Measurements from ENCODE around the gene TBC1D30.

Gene TBC1D30

DNA sequence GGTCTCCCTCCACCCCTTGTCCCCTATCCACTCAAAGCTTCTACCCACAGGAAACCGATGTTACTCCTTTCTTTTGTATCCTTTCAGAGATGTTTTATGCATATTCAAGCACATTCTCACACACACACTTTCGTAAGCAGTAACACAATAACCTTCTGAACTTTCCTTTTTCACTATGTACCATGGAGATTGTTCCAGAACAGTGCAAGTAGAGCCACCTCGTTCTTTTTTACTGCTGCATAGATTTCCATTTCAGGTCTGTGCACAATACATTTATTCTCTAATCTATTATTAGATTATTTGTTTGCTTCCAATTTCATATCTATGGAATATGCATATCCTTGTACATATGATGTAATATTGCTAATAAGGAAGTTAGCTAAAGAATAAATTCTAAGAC, 60.3 kb downstream of the TBC1D30 start:
- no peak for TF ChIP-seq ZFX (IDR thresholded peaks at IDR 0.05)
- TF ChIP-seq, protein P1, sequence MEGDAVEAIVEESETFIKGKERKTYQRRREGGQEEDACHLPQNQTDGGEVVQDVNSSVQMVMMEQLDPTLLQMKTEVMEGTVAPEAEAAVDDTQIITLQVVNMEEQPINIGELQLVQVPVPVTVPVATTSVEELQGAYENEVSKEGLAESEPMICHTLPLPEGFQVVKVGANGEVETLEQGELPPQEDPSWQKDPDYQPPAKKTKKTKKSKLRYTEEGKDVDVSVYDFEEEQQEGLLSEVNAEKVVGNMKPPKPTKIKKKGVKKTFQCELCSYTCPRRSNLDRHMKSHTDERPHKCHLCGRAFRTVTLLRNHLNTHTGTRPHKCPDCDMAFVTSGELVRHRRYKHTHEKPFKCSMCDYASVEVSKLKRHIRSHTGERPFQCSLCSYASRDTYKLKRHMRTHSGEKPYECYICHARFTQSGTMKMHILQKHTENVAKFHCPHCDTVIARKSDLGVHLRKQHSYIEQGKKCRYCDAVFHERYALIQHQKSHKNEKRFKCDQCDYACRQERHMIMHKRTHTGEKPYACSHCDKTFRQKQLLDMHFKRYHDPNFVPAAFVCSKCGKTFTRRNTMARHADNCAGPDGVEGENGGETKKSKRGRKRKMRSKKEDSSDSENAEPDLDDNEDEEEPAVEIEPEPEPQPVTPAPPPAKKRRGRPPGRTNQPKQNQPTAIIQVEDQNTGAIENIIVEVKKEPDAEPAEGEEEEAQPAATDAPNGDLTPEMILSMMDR (conservative IDR thresholded peaks at IDR 0.05), result no peak
- no peak overlapping the region for H3K27ac ChIP-seq

DNA sequence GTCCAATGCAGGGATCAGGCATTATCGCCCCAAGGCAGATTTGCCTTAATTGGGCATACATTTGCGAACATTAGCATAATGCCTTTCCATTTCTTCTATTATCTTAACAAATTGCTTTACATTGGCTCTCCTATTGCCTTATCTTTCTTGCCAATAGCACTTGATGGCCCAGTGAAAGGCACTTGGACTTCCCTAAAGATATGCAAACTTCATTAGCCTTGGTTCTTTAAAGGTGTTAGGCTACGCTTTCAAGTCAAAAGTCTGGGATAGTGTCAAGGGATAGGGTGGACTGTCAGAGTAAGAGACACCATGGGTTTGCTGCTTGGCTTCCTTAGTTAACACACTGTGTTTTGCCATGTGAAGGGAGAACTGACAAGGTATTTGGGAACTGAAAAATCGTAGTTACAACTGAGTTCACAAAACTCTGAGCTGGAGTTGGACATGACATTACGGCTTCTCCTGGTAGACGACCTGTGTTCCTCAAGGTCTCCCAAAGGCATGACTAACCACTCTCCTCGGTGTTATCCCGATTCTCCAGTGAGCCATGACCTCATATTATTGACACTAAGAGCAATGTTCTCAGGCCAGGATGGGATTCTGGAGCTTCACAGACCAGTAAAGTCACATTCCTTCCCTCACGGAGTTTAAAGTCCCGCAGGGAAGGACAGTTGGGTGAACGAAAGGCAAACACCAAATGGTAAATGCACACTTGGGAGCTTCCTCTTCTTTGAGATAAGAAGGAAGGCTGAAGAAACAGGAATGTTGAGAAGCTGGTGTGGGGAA, 65.2 kb downstream of the TBC1D30 start:
- TF ChIP-seq, protein P1 (conservative IDR thresholded peaks at IDR 0.05), result no peak
- no peak for TF ChIP-seq ZFX (IDR thresholded peaks at IDR 0.05)
- peak overlapping the region; percentile 51; the same call in 1 of the 2 replicates for H3K27ac ChIP-seq

DNA sequence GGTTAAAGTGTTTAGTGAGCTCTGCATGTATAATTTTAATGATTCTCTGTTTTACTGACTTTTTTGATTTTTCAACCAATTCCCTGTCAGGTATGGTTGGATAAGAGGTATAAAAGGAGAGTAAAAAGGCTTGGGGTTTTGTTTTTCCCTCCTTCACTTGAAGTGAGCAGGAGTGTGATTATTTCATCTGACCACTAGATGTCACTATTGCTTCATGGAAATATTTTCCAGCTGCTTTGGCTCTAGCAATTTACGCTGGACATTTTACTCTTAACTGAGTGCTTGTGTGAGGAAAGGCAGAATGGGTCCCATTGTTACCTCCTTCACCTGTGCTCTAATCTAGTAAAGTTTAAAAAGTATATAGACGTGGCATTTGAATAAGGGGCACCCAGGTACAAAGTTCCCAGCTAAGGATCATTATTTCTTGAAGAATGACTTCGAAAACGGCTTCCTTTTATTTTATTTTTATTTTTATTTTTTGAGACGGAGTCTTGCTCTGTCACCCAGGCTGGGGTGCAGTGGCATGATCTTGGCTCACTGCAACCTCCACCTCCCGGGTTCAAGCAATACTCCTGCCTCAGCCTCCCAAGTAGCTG, 66.5 kb downstream of the TBC1D30 start:
- TF ChIP-seq, protein P1 (conservative IDR thresholded peaks at IDR 0.05), result peak; percentile 83
- no peak for TF ChIP-seq ZFX (IDR thresholded peaks at IDR 0.05)
- H3K27ac ChIP-seq, result no peak overlapping the region

DNA sequence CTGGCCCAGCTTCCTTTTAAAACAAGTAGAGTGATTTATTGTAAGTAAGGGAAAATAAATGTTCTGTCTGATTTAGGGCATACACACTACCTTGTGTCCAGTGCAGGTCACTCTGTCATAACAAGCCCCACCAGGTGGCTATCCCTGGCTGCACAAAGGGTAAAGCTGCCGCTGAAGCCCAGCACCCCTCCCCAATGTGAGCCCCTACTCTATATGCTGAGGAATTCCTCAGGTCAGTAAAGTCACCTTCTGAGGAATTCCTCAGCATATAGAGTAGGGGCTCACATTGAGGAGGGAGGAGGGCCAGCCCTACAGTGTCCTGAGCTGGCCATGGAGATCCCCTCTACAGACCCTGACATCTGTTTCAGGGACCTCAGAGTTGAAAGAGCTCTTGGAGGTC, 67.2 kb downstream of the TBC1D30 start:
- TF ChIP-seq, protein P1 (conservative IDR thresholded peaks at IDR 0.05), result no peak
- TF ChIP-seq ZFX (IDR thresholded peaks at IDR 0.05), result no peak
- no peak overlapping the region for H3K27ac ChIP-seq

DNA sequence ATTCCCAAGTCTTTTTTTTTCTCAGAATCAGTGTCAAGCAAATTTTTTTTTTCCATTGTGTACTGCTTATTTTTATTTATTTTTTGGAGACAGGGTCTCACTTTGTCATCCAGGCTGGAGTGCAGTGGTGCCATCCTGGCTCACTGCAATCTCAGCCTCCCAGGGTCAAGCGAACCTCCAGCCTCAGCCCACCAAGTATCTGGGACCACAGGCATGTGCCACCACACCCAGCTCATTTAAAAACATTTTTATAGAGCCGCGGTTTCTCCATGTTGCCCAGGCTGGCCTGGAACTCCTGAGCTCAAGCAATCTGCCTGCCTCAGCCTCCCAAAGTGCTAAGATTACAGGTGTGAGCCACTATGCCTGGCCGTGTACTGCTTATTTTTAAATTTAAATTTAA, 68.1 kb downstream of the TBC1D30 start:
- no peak for TF ChIP-seq ZFX (IDR thresholded peaks at IDR 0.05)
- TF ChIP-seq, protein P1 (conservative IDR thresholded peaks at IDR 0.05), result no peak
- H3K27ac ChIP-seq, result no peak overlapping the region

DNA sequence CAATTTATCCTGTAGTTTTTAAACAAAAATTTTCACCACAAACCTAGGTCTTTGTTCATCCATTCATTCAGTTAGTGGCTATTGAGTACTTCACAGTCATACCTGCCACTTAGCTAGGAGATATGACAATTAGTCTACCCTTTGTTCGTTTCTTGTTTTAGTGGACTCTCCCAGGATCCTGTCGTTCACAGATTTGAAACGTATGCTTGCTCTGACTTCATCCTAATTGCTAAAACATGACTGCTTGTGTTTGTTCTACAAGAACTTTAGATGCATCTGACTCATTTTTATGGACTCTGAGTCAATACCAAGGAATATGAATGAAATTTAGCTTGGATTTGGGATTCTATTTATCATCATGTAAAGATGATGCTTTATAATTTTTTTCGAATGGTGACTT, 69.5 kb downstream of the TBC1D30 start:
- TF ChIP-seq, protein P1 (conservative IDR thresholded peaks at IDR 0.05), result no peak
- TF ChIP-seq ZFX (IDR thresholded peaks at IDR 0.05), result no peak
- no peak overlapping the region for H3K27ac ChIP-seq

DNA sequence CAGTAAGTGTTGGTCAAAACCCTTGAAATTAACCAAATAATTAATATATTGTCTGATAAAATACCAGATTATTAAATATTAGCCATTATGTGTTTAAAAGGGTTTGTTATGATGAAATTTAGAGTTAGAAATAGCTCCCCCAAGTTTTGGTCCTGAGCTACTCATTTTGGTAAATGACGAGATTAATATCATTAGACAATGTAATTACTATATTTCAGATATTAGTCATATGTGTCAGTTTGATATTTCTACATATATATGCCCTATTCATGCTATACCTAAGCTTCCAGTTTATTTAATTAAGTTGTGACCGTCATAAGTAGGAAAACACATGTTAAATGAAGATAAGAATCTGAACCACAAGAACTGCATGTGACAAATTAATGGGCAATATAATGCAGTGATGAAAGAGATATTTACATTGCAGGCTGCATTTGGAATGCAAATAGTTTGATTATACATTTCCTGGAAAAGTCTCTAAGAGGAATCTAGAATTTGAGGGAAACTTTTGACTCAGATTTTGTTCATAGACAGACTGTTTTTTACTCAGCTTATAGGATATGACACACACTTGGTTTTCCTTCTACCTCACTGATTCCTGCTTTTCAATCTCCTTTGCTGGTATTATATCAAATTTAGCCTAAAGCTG, 70.5 kb downstream of the TBC1D30 start:
- TF ChIP-seq, protein P1 (conservative IDR thresholded peaks at IDR 0.05), result no peak
- no peak for TF ChIP-seq ZFX (IDR thresholded peaks at IDR 0.05)
- peak overlapping the region; percentile 77; the same call in 1 of the 2 replicates for H3K27ac ChIP-seq
